ENCODE data around the gene PLAC9.
A peak's percentile ranks its signal among the peaks of the same experiment; 100 is the strongest.

PLAC9 gene

DNA sequence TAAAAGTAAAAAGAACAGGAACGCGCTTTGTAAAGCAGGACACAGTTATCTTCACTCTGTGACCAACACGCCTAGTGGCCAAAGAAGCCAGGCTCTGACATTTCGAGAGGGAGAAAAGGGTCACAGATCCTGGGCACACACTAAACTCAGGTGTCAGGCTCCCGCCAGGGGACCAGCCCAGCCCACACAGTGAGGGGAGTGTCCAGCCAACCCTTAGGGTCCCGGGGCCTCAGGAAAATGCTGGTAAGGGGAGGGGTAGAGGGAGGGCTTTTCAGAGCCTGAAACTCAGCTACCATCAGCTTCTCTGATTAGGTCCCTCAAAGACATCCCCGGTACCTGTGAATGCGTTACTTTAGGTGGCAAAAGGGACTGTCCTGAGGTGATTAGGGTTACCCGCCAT is 56.2 kb downstream of the PLAC9 start:
- H3K27me3 Mint-ChIP-seq (ENCODE audit: low read depth) = peaks cover 3% of the 10 kb centered on the region
- no peak overlapping the region for H3K4me3 Mint-ChIP-seq
- TF ChIP-seq, protein P1, sequence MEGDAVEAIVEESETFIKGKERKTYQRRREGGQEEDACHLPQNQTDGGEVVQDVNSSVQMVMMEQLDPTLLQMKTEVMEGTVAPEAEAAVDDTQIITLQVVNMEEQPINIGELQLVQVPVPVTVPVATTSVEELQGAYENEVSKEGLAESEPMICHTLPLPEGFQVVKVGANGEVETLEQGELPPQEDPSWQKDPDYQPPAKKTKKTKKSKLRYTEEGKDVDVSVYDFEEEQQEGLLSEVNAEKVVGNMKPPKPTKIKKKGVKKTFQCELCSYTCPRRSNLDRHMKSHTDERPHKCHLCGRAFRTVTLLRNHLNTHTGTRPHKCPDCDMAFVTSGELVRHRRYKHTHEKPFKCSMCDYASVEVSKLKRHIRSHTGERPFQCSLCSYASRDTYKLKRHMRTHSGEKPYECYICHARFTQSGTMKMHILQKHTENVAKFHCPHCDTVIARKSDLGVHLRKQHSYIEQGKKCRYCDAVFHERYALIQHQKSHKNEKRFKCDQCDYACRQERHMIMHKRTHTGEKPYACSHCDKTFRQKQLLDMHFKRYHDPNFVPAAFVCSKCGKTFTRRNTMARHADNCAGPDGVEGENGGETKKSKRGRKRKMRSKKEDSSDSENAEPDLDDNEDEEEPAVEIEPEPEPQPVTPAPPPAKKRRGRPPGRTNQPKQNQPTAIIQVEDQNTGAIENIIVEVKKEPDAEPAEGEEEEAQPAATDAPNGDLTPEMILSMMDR (IDR thresholded peaks at IDR 0.05; ENCODE audit: unreplicated experiment in 3 of 3) = no peak
- peaks cover 12% of the 10 kb centered on the region for H3K36me3 Mint-ChIP-seq (ENCODE audit: low read depth)
- H3K27ac Mint-ChIP-seq = no peak overlapping the region
- peaks cover 15% of the 10 kb centered on the region for H3K9me3 Mint-ChIP-seq
- H3K4me1 Mint-ChIP-seq = peaks cover 27% of the 10 kb centered on the region

DNA sequence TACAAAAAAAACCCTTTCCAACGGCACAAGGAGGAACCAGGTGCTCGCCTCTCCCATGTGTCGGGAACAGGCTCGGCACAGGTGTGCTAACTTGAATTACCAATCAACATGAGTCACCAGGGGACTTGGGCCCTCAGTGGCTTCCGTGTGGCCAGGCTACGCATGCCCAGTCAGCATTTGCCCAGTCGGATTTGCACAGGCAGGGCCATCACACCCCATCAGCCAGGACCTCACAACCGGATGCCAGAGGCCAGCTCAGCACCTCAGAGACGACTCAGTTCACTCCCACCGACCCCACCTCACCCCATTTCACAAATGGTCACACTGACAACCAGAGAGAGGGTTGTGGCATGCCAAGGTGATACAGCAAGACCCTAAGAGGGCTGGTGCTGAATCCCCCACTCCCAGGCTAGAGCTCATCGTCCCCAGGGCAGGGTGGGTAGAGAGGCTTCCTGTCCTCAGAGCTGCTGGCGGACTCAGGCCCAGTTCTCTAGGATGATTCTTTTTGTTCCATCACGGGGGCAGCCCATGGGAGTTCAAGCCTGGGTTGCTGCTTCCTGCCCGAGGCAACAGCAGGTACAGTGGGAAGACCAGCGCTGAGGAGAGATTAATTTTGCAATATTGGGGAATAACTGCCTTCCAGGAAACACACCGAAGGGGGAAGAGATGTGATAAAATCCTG is 59.2 kb downstream of the PLAC9 start:
- H3K36me3 Mint-ChIP-seq (ENCODE audit: low read depth) = peaks cover 16% of the 10 kb centered on the region
- peaks cover 15% of the 10 kb centered on the region for H3K9me3 Mint-ChIP-seq
- TF ChIP-seq, protein P1 (IDR thresholded peaks at IDR 0.05; ENCODE audit: unreplicated experiment in 3 of 3) = no peak
- H3K4me1 Mint-ChIP-seq = peaks cover 54% of the 10 kb centered on the region
- peak overlapping the region in 1 of 3 experiments; percentile 25 for H3K27ac Mint-ChIP-seq
- H3K4me3 Mint-ChIP-seq = no peak overlapping the region
- no peaks in the 10 kb centered on the region for H3K27me3 Mint-ChIP-seq (ENCODE audit: low read depth)

DNA sequence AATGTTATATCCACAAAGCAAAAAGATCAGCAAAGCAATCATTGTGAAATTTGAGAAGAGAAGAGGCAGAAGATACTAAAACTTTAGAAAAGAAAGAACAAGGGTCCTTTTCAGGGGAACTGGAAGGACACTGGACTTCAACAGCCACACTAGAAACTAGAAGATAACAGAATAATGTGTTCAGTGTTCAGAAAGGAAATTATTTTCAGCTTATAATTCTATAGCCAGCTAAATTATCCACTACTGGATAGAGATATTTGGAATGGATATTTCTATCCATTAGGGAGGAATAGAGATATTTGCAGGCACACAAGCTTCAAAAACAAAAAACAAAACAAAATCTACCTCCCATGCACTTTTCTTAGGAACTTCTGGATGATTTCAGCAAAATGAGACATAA is 60.0 kb downstream of the PLAC9 start:
- Mint-ChIP-seq H3K4me3 (no peak overlapping the region), H3K27ac (no peak overlapping the region), H3K36me3 (ENCODE audit: low read depth) (peaks cover 16% of the 10 kb centered on the region), H3K4me1 (peaks cover 56% of the 10 kb centered on the region), H3K27me3 (ENCODE audit: low read depth) (no peaks in the 10 kb centered on the region), H3K9me3 (peaks cover 15% of the 10 kb centered on the region)
- TF ChIP-seq, protein P1 (IDR thresholded peaks at IDR 0.05; ENCODE audit: unreplicated experiment in 3 of 3) = no peak

DNA sequence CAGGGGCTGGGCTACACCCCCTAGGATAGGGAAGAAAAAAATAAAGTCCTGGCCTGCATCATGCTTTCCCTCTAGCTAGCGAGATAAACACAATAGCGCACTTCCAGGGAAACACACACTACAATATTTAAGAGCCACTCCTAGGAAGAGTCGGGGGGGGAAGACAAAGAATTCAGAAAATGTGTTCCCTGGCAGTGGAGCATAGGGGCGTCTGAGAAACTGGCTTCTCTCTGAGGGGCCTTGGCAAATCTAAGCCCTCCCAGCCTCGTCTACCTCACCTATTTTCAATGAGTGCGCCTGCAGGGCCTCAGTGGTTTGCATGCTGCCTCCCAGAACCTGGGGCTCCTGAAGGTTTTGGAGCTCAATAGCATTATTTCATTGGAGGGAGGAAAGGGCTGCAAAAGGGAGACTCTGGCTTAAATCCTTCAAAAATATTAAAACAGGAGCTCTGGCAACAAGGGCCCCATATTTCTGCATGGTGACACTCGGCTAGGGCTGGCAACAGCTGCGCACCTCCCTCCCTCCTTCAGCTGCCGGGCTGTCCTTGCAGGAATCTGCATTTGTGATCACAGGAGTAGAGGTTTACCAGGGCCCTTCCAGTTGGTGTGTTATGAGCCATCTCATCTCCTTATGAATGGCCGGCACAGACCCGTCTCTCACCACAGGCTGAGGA is 62.0 kb downstream of the PLAC9 start:
- peaks cover 45% of the 10 kb centered on the region for H3K4me1 Mint-ChIP-seq
- no peak overlapping the region for H3K4me3 Mint-ChIP-seq
- H3K27ac Mint-ChIP-seq = peak overlapping the region; percentile 61 to 79 (median 75)
- H3K27me3 Mint-ChIP-seq (ENCODE audit: low read depth) = no peaks in the 10 kb centered on the region
- H3K36me3 Mint-ChIP-seq (ENCODE audit: low read depth) = peaks cover 16% of the 10 kb centered on the region
- TF ChIP-seq, protein P1 (IDR thresholded peaks at IDR 0.05; ENCODE audit: unreplicated experiment in 3 of 3) = no peak
- H3K9me3 Mint-ChIP-seq = peaks cover 15% of the 10 kb centered on the region

Measured in nephron (organoid).